HL-60 (cell line): ENCODE data around the gene TAF13.

Experiments used
- POLR2AphosphoS5 ChIP-seq: IDR thresholded peaks from 2 replicates; pipeline ENCODE4 v1.6.1; 2012; ENCODE audit warnings: low read depth
- SPI1 ChIP-seq: IDR thresholded peaks from 2 replicates; pipeline ENCODE4 v1.6.1; 2012; ENCODE audit warnings: low read depth, mild to moderate bottlenecking, borderline replicate concordance
- TF ChIP-seq, protein P1 (sequence below): IDR thresholded peaks from one replicate; pipeline ENCODE4 v1.5.1; 2011; ENCODE audit warnings: low read length, control low read depth, inconsistent platforms; ENCODE audit not compliant: insufficient read depth

DNA sequence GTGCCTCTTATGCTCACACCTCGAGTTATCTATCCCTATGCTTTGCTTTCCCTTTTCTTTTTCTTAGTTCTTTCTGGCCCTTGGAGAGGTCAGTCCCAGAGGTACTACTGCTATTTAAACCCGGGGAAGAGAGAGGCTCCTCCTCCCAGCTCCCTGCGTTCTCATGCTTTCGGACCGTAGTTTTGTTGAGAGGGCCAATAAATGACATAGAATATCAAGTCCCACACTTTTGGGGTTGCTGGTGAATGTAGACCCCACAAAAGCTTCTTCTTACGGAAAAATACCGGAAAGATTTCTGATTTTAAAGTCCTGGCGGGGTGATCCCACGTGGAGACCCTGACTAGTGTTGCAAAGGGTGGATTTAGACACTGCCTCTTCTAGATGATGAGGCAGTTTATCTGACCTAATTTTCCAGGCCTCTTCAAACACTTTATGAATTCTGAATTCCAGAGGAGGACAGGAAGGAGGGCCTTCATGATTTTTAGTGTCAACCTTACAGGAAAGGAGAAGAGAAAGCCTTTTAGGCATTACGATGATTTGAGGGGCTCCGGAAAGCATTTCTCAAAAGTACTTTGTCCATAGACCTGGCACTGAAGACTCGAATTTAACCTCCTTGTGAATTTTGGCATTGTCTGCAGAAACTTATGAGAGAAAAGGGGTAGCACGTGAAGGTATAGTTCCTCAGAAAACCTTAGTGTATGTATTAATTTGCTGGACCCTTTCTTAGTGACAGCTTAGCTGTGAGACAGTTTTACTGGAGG is 15.5 kb upstream of the TAF13 start:
- TF ChIP-seq, protein P1, sequence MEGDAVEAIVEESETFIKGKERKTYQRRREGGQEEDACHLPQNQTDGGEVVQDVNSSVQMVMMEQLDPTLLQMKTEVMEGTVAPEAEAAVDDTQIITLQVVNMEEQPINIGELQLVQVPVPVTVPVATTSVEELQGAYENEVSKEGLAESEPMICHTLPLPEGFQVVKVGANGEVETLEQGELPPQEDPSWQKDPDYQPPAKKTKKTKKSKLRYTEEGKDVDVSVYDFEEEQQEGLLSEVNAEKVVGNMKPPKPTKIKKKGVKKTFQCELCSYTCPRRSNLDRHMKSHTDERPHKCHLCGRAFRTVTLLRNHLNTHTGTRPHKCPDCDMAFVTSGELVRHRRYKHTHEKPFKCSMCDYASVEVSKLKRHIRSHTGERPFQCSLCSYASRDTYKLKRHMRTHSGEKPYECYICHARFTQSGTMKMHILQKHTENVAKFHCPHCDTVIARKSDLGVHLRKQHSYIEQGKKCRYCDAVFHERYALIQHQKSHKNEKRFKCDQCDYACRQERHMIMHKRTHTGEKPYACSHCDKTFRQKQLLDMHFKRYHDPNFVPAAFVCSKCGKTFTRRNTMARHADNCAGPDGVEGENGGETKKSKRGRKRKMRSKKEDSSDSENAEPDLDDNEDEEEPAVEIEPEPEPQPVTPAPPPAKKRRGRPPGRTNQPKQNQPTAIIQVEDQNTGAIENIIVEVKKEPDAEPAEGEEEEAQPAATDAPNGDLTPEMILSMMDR: no peak
- TF ChIP-seq POLR2AphosphoS5 (no peak), SPI1 (no peak)
